Lung microvascular endothelial cell (primary cell): ENCODE measurements around the gene IFT20. TPM values are rescaled to one million over a fixed set of nuclear protein-coding genes. Genes with fewer than 3 reads are reported as not detected.
A peak's percentile ranks its signal among the peaks of the same experiment; 100 is the strongest.
"Not testable (repeated sequence)": the region's sequence is repeated elsewhere in the genome, so short reads cannot be mapped to it uniquely, and the experiment has no call there.

Source experiments
- DNase-seq, 2 donors: peaks; one replicate each; pipeline versions ENCODE4 v3.0.0 to v3.0.0-alpha.2; 2010; ENCODE audit warnings: low read depth in 2 of 2
- total RNA-seq: library from RNA; depleted of rRNA; stranded (reverse); fragments of >200 nt; gene quantifications from 2 replicates; pipeline ENCODE4 v1.2.1, GENCODE V29; 2014

IFT20 gene
- total RNA-seq, 1 donor from 2014 or later: 43.3 TPM

DNA sequence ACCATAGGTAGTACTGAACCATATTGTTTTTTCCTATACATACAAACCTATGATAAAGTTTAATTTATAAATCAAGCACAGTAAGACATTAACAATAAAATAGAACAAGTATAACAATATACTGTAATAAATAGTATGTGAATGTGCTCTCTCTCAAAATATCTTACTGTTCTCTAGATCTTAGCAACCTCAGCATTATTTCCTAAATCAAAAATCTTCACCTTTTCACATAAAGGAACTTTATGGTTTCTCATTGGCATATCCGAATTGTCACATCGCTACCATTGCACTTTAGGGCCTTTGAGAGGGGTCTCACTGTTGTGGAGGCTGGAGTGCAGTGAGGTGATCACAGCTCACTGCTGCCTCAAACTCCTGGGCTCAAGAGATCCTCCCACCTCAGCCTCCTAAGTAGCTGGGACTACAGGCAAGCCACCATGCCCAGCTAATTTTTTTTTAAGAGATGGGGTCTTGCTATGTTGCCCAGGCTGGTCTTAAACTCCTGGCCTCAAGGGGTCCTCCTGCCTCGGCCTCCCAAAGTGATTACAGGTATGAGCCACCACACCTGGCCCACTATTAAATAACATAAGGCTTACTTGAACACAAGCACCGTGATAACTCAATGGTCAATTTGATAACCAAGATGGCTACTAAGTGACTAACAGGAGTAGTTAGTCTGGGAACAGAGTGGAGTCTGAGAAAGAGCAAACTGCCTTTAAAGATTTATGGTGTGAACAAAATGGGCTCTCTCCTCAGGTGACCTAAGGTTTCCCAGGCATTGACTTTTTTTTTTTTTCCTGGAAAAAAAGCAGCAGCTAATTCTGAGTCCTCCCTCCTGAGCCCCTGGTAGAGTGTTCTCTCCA, 19.2 kb downstream of the IFT20 start:
- DNase-seq: no peak

DNA sequence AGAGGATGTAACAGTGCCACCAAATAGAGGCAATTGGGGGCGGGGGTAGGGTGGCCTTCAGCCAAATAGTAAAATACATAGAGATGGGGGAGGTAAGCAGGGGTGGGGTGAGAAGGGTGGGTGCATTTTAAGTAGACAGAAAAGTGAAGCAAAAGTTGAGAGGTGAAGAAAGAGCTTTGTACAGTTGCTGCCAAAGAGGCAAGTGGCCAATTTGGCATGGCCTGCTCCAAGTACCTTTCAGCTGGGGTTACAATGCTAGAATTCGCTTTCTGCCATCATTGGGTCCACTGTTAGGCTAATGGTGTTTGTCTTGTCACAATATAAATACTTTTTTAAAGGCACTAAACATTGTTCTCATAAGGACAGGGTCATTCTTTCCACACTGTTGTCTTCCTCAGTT, 21.4 kb downstream of the IFT20 start:
- no peak for DNase-seq

GRCh38 chr17:28306954-28307401, 28.3 kb downstream of the IFT20 start:
- no peak for DNase-seq

DNA sequence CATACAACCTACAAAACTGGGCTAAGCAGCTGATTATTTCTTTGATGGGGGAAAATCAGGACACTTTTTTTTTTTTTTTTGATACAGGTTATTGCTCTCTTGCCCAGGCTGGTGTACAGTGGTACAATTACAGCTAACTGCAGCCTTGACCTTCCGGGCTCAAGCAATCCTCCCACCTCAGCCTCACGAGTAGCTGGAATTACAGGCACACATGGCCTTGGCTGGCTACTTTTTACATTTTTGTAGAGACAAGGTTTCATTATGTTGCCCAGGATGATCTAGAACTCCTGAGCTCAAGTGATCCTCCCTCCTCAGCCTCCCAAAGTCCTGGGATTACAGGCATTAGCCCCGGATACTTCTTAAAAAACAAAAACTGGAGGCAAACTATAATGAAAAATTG, 36.8 kb downstream of the IFT20 start:
- no peak for DNase-seq

- DNase-seq: no peak
These were observed 39.3 kb downstream of the IFT20 start for GRCh38 chr17:28295677-28296578.

DNA sequence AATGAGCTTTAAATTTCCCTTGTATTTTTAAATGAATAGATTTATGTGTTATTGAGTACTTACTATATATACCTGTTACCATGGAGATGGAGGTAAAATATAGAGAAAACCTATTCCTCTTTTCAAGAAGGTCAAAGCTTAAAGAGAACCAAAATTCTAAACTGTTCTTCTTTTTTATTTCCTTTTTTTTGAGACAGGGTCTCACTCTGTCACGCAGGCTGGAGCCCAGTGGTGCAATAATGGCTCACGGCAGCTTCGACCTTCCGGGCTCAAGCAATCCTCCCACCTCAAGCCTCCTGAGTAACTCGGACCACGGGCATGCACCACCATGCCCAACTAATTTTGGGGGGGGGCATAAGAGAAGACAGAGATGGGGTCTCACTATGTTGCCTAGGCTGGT, 41.3 kb downstream of the IFT20 start:
- no peak for DNase-seq

DNA sequence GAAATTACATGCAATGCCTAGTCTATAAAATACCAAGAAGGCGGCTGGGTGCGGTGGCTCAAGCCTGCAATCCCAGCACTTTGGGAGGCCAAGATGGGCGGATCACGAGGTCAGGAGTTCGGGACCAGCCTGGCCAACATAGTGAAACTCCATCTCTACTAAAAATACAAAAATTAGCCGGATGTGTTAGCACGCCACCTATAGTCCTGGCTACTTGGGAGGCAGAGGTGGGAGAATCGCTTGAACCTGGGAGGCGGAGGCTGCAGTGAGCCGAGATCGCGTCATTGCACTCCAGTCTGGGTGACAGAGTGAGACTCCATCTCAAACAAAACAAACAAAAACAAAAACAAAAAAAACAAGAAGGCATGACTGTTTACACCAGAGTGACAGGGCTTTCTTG, 42.4 kb downstream of the IFT20 start:
- DNase-seq: not testable (repeated sequence)

- no peak for DNase-seq
These were observed 43.4 kb downstream of the IFT20 start for GRCh38 chr17:28291780-28292330.

DNA sequence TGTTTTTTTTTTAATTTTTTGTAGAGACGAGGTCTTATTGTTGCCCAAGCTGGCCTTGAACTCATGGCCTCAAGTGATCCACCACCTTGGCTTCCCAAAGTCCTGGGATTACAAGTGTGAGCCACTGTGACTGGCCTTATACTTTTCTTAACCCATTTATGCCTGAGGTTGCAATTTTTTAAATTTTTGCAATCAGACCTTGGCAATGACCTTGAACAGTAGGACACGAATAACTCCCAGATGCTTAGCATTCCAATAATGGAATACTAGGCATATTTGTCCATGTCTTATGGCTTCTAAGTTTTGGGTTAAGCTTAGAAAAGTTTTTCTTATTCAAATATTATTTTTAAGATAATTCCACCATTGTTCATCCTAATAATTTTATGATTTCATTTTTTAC, 44.6 kb downstream of the IFT20 start:
- no peak for DNase-seq

GRCh38 chr17:28285965-28286364, 49.3 kb downstream of the IFT20 start:
- DNase-seq: no peak

- peak in 1 of 2 donors; percentile 73 for DNase-seq
These were observed 52.7 kb downstream of the IFT20 start for GRCh38 chr17:28282596-28282995.

- no peak for DNase-seq
These were observed 54.4 kb downstream of the IFT20 start for GRCh38 chr17:28280826-28281225.

GRCh38 chr17:28279411-28279810, 55.9 kb downstream of the IFT20 start:
- DNase-seq: no peak

Other genes starting within 250 kb of the IFT20 start
- 10.3 and 26.4 TPM in 2 replicates for gene TMEM97, start 16.3 kb downstream of the IFT20 start, total RNA-seq
- 70.6 and 98.0 TPM in 2 replicates for gene TNFAIP1, start 289 bp upstream of the IFT20 start, total RNA-seq
- gene POLDIP2, start 22.1 kb upstream of the IFT20 start, total RNA-seq: 50.8 and 55.6 TPM in 2 replicates
- gene SEBOX, start 29.7 kb upstream of the IFT20 start, total RNA-seq: not detected in 2 replicates
- under 0.01 TPM in 2 replicates for gene VTN, start 34.8 kb upstream of the IFT20 start, total RNA-seq
- gene SARM1, start 36.2 kb upstream of the IFT20 start, total RNA-seq: 1.5 and 2.4 TPM in 2 replicates
- gene SLC46A1, start 70.7 kb upstream of the IFT20 start, total RNA-seq: 0.44 and 0.60 TPM in 2 replicates
- not detected in 2 replicates for gene SLC13A2, start 138.2 kb upstream of the IFT20 start, total RNA-seq
- not detected in 2 replicates for gene FOXN1, start 170.9 kb upstream of the IFT20 start, total RNA-seq
- gene UNC119, start 217.2 kb upstream of the IFT20 start, total RNA-seq: 21.1 and 26.4 TPM in 2 replicates
- gene PIGS, start 236.1 kb upstream of the IFT20 start, total RNA-seq: 43.8 and 47.4 TPM in 2 replicates
- 26.2 and 32.7 TPM in 2 replicates for gene ALDOC, start 241.4 kb upstream of the IFT20 start, total RNA-seq